ENCODE data around the gene RBPJ. TPM values are rescaled to one million over a fixed set of nuclear protein-coding genes. Genes with fewer than 3 reads are reported as not detected.
A peak's percentile ranks its signal among the peaks of the same experiment; 100 is the strongest.

The RBPJ gene
- total and polyA plus RNA-seq, 7 donors, result 10.6 to 44.4 (median 28.8) TPM

- no peaks in the 10 kb centered on the region for H3K4me1 ChIP-seq
- TF ChIP-seq, protein P1, sequence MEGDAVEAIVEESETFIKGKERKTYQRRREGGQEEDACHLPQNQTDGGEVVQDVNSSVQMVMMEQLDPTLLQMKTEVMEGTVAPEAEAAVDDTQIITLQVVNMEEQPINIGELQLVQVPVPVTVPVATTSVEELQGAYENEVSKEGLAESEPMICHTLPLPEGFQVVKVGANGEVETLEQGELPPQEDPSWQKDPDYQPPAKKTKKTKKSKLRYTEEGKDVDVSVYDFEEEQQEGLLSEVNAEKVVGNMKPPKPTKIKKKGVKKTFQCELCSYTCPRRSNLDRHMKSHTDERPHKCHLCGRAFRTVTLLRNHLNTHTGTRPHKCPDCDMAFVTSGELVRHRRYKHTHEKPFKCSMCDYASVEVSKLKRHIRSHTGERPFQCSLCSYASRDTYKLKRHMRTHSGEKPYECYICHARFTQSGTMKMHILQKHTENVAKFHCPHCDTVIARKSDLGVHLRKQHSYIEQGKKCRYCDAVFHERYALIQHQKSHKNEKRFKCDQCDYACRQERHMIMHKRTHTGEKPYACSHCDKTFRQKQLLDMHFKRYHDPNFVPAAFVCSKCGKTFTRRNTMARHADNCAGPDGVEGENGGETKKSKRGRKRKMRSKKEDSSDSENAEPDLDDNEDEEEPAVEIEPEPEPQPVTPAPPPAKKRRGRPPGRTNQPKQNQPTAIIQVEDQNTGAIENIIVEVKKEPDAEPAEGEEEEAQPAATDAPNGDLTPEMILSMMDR (IDR thresholded peaks at IDR 0.05), result no peak
- peaks cover 7% of the 10 kb centered on the region for H3K9me3 ChIP-seq
- WGBS, 3 donors, result 83 to 92% (median 86%) methylated on average over 2 of the region's 2 CpGs
- ATAC-seq (no peak), DNase-seq (no peak)
- no peak overlapping the region for H3K4me3 ChIP-seq
- H3K27me3 ChIP-seq (ENCODE audit: insufficient read depth in 3 of 3, low read length in 2 of 3), result no peaks in the 10 kb centered on the region
- H3K27ac ChIP-seq, result no peak overlapping the region
- intact Hi-C loops (cut with DNase I), result loop anchor here in 1 of 2 donors (10.0 kb wide), 1 partner anchor 259 kb away; no protein-coding TSS in a partner anchor
- H3K36me3 ChIP-seq (ENCODE audit: insufficient read depth in 1 of 2, low read depth in 1 of 2), result no peaks in the 10 kb centered on the region
These were observed 134.8 kb downstream of the RBPJ start for GRCh38 chr4:26455571-26455970.

DNA sequence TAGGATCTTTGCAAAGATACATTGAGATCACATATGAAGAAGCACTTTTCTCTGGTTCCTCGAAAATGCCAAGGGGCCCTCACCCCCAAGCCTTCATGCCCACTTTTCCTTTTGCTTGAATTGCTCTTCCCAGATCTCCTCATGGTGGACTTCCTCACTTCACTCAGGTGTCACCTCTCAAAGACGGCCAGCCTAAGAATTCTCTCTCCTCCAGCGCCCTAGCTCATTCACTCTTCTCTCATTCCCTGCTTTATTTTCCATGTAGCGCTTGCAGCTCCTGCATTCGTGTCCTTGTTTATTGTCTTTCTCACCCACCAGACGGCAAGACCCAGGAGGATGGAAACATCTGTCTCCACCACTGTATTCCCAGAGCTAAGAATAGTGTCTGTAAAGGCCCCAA, 136.6 kb downstream of the RBPJ start:
- TF ChIP-seq, protein P1 (IDR thresholded peaks at IDR 0.05), result no peak
- H3K4me1 ChIP-seq, result no peaks in the 10 kb centered on the region
- no peak overlapping the region for H3K4me3 ChIP-seq
- H3K27ac ChIP-seq, result no peak overlapping the region
- WGBS, 3 donors, result 90 to 94% (median 91%) methylated on average over 6 of the region's 6 CpGs
- no peak for ATAC-seq
- H3K36me3 ChIP-seq (ENCODE audit: insufficient read depth in 1 of 2, low read depth in 1 of 2), result no peaks in the 10 kb centered on the region
- intact Hi-C loops (cut with DNase I), result loop anchor here in 1 of 2 donors (10.0 kb wide), 1 partner anchor 257 kb away; no protein-coding TSS in a partner anchor
- H3K9me3 ChIP-seq, result peaks cover 7% of the 10 kb centered on the region
- no peaks in the 10 kb centered on the region for H3K27me3 ChIP-seq (ENCODE audit: insufficient read depth in 3 of 3, low read length in 2 of 3)
- no peak for DNase-seq

DNA sequence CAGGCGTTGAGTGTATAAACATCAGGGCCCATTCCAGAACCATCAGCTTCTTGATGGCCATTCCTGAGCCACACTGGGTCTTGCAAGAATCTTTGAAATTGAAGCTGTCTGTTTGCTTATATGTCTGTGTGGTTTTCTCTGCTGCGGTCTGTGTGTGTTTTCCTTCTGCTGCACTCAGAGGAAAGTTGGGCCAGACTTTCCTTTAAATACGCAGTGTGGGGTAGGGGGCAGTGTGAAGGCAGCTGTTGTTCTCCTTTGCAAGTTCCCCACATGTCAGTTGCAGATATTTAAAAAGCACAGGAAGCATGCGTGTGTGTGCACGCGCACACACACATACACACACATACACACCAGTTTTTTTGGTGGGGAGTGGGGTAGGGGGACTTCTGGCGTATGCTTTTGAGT, 137.3 kb downstream of the RBPJ start:
- DNase-seq (no peak), ATAC-seq (no peak)
- no peak overlapping the region for H3K27ac ChIP-seq
- H3K4me1 ChIP-seq, result no peaks in the 10 kb centered on the region
- 66 to 71% (median 67%) methylated on average over 7 of the region's 7 CpGs for WGBS, 3 donors
- TF ChIP-seq, protein P1 (IDR thresholded peaks at IDR 0.05), result no peak
- intact Hi-C loops (cut with DNase I), result loop anchor here (2.0 to 10.0 kb wide), 3 partner anchors 257 to 553 kb away; no protein-coding TSS in a partner anchor
- H3K27me3 ChIP-seq (ENCODE audit: insufficient read depth in 3 of 3, low read length in 2 of 3), result no peaks in the 10 kb centered on the region
- H3K4me3 ChIP-seq, result no peak overlapping the region
- peaks cover 7% of the 10 kb centered on the region for H3K9me3 ChIP-seq
- H3K36me3 ChIP-seq (ENCODE audit: insufficient read depth in 1 of 2, low read depth in 1 of 2), result no peaks in the 10 kb centered on the region

DNA sequence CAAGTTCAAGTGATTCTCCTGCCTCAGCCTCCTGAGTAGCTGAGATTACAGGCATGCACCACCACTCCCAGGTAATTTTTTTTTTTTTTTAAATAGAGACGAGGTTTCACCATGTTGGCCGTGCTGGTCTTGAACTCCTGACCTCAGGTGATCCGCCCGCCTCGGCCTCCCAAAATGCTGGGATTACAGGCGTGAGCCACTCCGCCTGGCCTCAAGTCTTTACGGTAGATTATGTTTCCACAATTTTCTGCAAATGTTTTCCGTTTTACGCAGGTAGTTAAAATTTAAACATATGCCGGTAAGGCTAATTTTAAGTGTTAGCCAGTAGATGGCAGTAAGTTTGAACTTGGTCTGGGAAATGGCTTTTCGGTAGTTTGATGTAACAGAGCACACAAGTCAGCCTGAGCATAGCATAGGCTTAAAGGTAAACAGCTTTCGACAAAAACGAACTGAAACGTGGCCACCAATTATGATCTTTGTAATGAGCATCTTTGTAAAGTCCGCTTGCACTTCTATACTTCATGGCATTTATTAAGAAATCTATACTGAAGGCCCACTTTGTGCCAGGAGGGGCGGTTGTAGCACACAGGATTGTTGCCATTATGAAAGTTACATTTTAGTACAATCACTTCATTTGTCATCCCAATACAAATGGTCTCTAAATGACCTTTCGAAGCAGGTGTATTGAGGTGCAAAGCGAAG, 138.4 kb downstream of the RBPJ start:
- 30 to 43% (median 31%) methylated on average over 19 of the region's 19 CpGs for WGBS, 3 donors
- Histone ChIP-seq H3K4me3 (no peak overlapping the region), H3K27me3 (ENCODE audit: insufficient read depth in 3 of 3, low read length in 2 of 3) (no peaks in the 10 kb centered on the region), H3K4me1 (no peaks in the 10 kb centered on the region), H3K27ac (no peak overlapping the region), H3K9me3 (peaks cover 4% of the 10 kb centered on the region), H3K36me3 (ENCODE audit: insufficient read depth in 1 of 2, low read depth in 1 of 2) (no peaks in the 10 kb centered on the region)
- no peak for DNase-seq
- TF ChIP-seq, protein P1 (IDR thresholded peaks at IDR 0.05), result peak; percentile 54
- intact Hi-C loops (cut with DNase I), result loop anchor here (2.0 to 10.0 kb wide), 3 partner anchors 256 to 552 kb away; no protein-coding TSS in a partner anchor
- peak; percentile 53 to 77 (median 56) for ATAC-seq

Data from psoas muscle (tissue), 8 donors.